Tongue (tissue), 2 donors: ENCODE results near the gene ADSS1. TPM values are rescaled to one million over a fixed set of nuclear protein-coding genes. Genes with fewer than 3 reads are reported as not detected.
A peak's percentile ranks its signal among the peaks of the same experiment; 100 is the strongest.

ENCODE experiments used
- DNase-seq: peaks from one replicate; pipeline ENCODE4 v3.0.0-alpha.2; 2015
- total RNA-seq: library from RNA; depleted of rRNA; stranded (reverse); fragments of >200 nt; gene quantifications from one replicate; pipeline ENCODE4 v1.2.3, GENCODE V29; 2014

The ADSS1 gene
- total RNA-seq, 1 donor from 2014 or later, result 98.8 TPM

GRCh38 chr14:104687601-104688504, 36.2 kb upstream of the ADSS1 start:
- peak; percentile 91 for DNase-seq

GRCh38 chr14:104688505-104689108, 35.4 kb upstream of the ADSS1 start:
- DNase-seq, result no peak

- DNase-seq, result peak; percentile 81
These were observed 34.7 kb upstream of the ADSS1 start, which contains the start of gene INF2 for GRCh38 chr14:104689109-104689880. Gene INF2 (plus strand): TSS chr14:104689618. CDS start chr14:104701366, 11,748 bp downstream.

- no peak for DNase-seq
These were observed 33.9 kb upstream of the ADSS1 start for GRCh38 chr14:104689881-104690711.

- no peak for DNase-seq
These were observed 33.1 kb upstream of the ADSS1 start for GRCh38 chr14:104690861-104691455.

- no peak for DNase-seq
These were observed 32.3 kb upstream of the ADSS1 start for GRCh38 chr14:104691546-104692260.

GRCh38 chr14:104692261-104692938, 31.6 kb upstream of the ADSS1 start:
- DNase-seq, result no peak

GRCh38 chr14:104692939-104693315, 31.1 kb upstream of the ADSS1 start:
- DNase-seq, result no peak

GRCh38 chr14:104693482-104694431, 30.3 kb upstream of the ADSS1 start:
- DNase-seq, result no peak

GRCh38 chr14:104694475-104694950, 29.5 kb upstream of the ADSS1 start:
- DNase-seq, result peak; percentile 64

GRCh38 chr14:104694991-104695659, 28.9 kb upstream of the ADSS1 start:
- no peak for DNase-seq

GRCh38 chr14:104695660-104696000, 28.4 kb upstream of the ADSS1 start:
- DNase-seq, result no peak

- no peak for DNase-seq
These were observed 27.2 kb upstream of the ADSS1 start for GRCh38 chr14:104696671-104697316.

- no peak for DNase-seq
These were observed 26.7 kb upstream of the ADSS1 start for GRCh38 chr14:104697317-104697703.

GRCh38 chr14:104697892-104698583, 26.0 kb upstream of the ADSS1 start:
- DNase-seq, result peak; percentile 49

GRCh38 chr14:104698688-104699425, 25.2 kb upstream of the ADSS1 start:
- DNase-seq, result no peak

- no peak for DNase-seq
These were observed 24.6 kb upstream of the ADSS1 start for GRCh38 chr14:104699426-104699748.
